AG10803 (cell line): ENCODE results near the gene CELSR1.
A peak's percentile ranks its signal among the peaks of the same experiment; 100 is the strongest.

ENCODE experiments used
- DNase-seq: peaks from one replicate; pipeline ENCODE4 v3.0.0; 2010; ENCODE audit warnings: low read depth
- H3K4me3 ChIP-seq: 2 replicates; pipeline ENCODE4 v1.5.1; 2011; ENCODE audit warnings: mild to moderate bottlenecking, low read length, control low read depth
- TF ChIP-seq, protein P1 (sequence below): conservative IDR thresholded peaks from 2 replicates; pipeline ENCODE4 v1.5.1; 2011; ENCODE audit warnings: mild to moderate bottlenecking, low read length, control low read depth, inconsistent platforms

The CELSR1 gene

DNA sequence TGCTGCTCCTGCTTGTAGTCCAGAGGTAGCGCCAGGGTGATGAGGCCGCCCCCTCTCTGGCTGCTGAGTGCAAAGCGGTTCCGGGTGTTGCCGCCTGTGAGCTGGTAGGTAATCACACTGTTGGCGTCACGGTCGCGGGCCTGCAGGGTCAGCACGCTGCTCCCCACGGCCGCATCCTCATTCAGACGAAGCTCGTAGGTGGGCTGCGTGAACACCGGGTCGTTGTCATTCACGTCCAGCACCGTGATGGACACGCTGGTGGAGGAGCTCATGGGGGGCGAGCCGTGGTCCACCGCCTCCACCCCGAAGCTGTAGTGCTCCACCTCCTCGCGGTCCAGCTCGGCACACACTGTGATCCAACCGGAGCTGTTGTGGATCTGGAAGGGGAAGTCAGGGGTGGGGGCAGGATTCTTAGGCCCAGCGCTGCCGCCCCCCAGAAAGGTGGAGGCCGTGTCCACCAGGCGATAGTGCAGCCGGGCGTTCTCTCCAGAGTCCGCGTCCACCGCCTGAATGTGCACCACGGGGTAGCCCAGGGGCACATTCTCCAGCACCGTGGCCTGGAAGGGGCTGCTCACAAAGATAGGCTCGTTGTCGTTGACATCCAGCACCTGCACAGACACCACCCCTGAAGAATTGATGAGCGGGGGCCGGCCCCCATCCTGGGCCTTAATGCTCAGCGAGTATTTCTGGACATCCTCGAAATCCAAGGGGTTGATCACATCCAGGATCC lies 2.4 kb downstream of the CELSR1 start:
- TF ChIP-seq, protein P1, sequence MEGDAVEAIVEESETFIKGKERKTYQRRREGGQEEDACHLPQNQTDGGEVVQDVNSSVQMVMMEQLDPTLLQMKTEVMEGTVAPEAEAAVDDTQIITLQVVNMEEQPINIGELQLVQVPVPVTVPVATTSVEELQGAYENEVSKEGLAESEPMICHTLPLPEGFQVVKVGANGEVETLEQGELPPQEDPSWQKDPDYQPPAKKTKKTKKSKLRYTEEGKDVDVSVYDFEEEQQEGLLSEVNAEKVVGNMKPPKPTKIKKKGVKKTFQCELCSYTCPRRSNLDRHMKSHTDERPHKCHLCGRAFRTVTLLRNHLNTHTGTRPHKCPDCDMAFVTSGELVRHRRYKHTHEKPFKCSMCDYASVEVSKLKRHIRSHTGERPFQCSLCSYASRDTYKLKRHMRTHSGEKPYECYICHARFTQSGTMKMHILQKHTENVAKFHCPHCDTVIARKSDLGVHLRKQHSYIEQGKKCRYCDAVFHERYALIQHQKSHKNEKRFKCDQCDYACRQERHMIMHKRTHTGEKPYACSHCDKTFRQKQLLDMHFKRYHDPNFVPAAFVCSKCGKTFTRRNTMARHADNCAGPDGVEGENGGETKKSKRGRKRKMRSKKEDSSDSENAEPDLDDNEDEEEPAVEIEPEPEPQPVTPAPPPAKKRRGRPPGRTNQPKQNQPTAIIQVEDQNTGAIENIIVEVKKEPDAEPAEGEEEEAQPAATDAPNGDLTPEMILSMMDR: no peak
- DNase-seq: no peak
- H3K4me3 ChIP-seq: no peak overlapping the region

DNA sequence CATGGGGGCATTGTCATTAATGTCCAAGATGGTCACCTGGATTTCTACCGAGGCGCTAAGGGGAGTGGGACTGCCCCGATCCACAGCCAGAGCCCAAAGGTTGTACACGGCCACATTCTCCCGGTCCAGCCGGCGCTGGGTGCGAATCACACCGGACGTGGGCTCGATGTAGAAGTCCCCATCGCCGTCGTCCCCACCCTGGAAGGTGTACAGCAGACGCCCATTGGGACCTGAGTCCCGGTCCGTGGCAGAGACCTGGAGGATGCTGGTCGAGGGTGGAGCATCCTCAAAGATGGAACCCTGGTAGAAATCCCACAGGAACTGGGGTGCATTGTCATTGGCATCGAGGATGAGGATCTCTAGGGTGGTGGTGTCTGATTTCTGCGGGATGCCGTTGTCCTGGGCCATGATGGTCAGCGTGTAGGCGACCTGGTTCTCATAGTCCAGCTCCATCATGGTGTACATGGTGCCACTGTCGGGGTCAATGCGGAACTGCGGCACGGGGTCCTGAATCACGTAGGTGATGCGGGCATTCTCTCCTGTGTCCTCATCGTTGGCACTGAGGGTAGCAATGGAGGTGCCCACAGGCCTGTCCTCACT lies 3.1 kb downstream of the CELSR1 start:
- no peak overlapping the region for H3K4me3 ChIP-seq
- DNase-seq: no peak
- TF ChIP-seq, protein P1: no peak

DNA sequence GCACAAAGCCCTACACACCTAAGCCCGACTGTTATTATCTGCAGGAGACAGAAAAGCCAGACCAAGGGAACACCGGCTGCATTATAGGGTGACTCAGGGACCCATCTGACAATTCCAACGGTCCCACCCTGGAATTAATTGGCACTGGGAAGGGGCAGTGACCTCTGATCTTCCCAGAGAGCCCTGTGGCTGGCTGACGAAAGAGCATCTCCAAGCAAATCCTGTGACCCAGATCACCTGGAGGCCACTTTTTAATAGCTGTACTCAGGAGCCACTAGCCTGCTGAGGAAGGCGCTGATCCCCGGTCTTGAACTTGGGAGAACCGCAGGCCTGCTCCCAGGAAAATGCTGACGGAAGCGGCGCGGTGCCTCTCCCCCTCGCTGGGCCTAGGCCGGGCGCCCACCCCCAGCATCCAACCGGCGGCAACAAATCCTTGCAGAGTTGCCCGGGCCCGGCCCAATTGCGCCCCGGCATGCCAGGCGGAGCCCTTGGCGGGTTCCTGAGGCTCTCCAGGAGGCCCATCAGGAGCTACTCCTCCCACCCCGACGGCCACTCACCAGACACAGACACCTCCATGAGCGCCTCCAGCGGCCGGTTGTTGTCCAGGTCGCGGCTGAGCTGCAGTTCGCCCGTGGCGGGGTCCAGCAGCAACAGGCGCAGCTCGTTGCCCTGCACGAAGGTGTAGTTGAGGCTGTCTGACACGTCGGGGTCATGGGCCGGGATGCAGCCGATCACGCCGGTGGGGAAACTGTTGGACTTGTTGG lies 4.2 kb downstream of the CELSR1 start:
- no peak for DNase-seq
- TF ChIP-seq, protein P1: no peak
- no peak overlapping the region for H3K4me3 ChIP-seq

DNA sequence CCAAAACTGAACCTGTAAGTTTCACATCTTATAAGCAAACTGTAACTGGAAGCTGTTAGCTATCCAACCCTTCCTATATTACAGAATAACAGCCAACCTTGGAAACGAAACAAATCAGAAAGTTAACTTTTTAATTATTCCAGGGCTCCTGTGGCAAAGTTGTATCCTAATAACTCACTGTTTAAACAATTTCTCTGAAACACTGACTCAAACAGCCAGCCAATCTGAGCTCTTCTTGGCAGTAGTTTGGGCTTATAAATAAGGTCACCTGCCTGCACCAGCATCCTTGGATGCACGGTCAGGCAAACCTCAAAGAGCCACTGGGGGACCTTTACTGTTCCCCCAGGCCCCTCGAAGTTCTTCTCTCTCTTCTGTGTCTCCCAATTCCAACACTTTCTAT lies 5.0 kb downstream of the CELSR1 start:
- DNase-seq: no peak
- TF ChIP-seq, protein P1: no peak
- H3K4me3 ChIP-seq: no peak overlapping the region

DNA sequence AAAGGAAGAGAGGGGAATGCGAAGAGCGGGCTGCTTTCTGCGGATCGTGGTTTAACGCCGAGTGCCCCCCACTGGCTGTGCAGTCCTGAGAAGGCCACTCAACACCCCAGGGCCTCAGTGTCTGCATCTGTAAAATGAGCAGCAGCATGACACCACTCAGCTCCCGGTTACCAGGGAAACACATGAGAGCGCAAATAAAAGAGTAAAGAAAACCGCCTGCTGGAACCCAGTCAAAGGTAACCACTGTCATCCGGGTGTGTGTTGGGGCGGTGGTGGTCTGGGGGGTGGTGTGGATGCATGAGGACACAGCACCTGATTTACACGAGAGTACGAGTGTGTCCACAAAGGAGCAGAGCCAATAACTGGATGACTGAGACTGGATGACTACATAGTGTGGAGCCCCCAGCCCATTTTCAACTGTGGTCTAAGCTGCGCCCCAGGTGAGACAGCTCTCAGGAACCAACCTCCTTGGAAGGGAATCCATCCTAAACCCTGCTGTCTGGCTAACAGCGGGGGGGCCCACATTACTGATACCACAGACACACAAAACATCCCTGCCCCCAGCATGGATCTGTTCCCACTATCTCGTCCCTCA lies 5.7 kb downstream of the CELSR1 start:
- H3K4me3 ChIP-seq: no peak overlapping the region
- TF ChIP-seq, protein P1: no peak
- no peak for DNase-seq

DNA sequence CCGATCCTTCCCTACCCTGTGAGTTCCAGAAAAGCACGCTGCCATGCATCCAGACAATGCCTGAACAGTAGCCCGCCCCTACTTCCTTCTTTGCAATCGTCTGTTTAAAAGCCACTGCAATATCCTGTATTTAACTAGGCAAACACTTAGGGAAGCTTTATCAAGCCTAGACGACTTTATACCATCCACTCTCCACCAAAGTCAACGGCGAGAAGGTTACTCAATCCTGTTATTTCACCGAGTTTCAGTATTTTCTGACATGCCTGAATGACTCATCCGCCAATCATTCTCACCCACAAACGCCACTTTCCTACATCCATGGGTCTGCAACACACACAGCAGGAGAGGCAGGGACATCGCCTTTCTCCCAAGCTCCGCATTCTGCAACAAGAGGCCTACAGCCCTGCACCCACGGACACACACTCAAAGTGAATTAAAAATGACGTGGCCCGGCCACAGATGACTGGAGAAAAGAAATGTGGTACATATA lies 9.3 kb downstream of the CELSR1 start:
- DNase-seq: peak; percentile 39
- H3K4me3 ChIP-seq: no peak overlapping the region
- TF ChIP-seq, protein P1: no peak
